Measurements from ENCODE around the gene ADAMTS17.

The ADAMTS17 gene

GRCh38 chr15:100245855-100246254, 95.9 kb downstream of the ADAMTS17 start:
- H2AFZ ChIP-seq: no peak overlapping the region
- H3K27ac ChIP-seq: no peak overlapping the region
- H3K4me1 ChIP-seq: no peaks in the 10 kb centered on the region
- no peak overlapping the region for H3K9ac ChIP-seq
- H3K4me2 ChIP-seq (ENCODE audit: low read length): no peak overlapping the region
- no peaks in the 10 kb centered on the region for H3K36me3 ChIP-seq (ENCODE audit: control insufficient read depth, insufficient read depth, low read length)
- H3K27me3 ChIP-seq (ENCODE audit: control insufficient read depth, insufficient read depth, low read length): no peaks in the 10 kb centered on the region
- no peak for TF ChIP-seq CTCF (IDR thresholded peaks at IDR 0.05)
- H3K9me3 ChIP-seq (ENCODE audit: control insufficient read depth, low read length): no peaks in the 10 kb centered on the region
- H3K79me2 ChIP-seq: no peaks in the 10 kb centered on the region
- no peak overlapping the region for H3K4me3 ChIP-seq (ENCODE audit: low read depth, low read length)

- Histone ChIP-seq H3K27ac (no peak overlapping the region), H3K4me3 (ENCODE audit: low read depth, low read length) (no peak overlapping the region), H3K9me3 (ENCODE audit: control insufficient read depth, low read length) (no peaks in the 10 kb centered on the region), H3K4me1 (no peaks in the 10 kb centered on the region), H3K79me2 (no peaks in the 10 kb centered on the region), H3K9ac (no peak overlapping the region), H2AFZ (no peak overlapping the region), H3K27me3 (ENCODE audit: control insufficient read depth, insufficient read depth, low read length) (no peaks in the 10 kb centered on the region), H3K36me3 (ENCODE audit: control insufficient read depth, insufficient read depth, low read length) (no peaks in the 10 kb centered on the region), H3K4me2 (ENCODE audit: low read length) (no peak overlapping the region)
- TF ChIP-seq CTCF (IDR thresholded peaks at IDR 0.05): no peak
Measured at GRCh38 chr15:100245487-100245820, 96.3 kb downstream of the ADAMTS17 start.

- no peaks in the 10 kb centered on the region for H3K4me1 ChIP-seq
- H3K27ac ChIP-seq: no peak overlapping the region
- no peak overlapping the region for H3K4me2 ChIP-seq (ENCODE audit: low read length)
- no peak overlapping the region for H3K4me3 ChIP-seq (ENCODE audit: low read depth, low read length)
- no peaks in the 10 kb centered on the region for H3K36me3 ChIP-seq (ENCODE audit: control insufficient read depth, insufficient read depth, low read length)
- H3K9me3 ChIP-seq (ENCODE audit: control insufficient read depth, low read length): no peaks in the 10 kb centered on the region
- no peak overlapping the region for H2AFZ ChIP-seq
- H3K27me3 ChIP-seq (ENCODE audit: control insufficient read depth, insufficient read depth, low read length): no peaks in the 10 kb centered on the region
- no peaks in the 10 kb centered on the region for H3K79me2 ChIP-seq
- TF ChIP-seq CTCF (IDR thresholded peaks at IDR 0.05): no peak
- H3K9ac ChIP-seq: no peak overlapping the region
Measured at GRCh38 chr15:100244796-100245486, 96.8 kb downstream of the ADAMTS17 start.

GRCh38 chr15:100242989-100243388, 98.8 kb downstream of the ADAMTS17 start:
- no peaks in the 10 kb centered on the region for H3K36me3 ChIP-seq (ENCODE audit: control insufficient read depth, insufficient read depth, low read length)
- H3K9me3 ChIP-seq (ENCODE audit: control insufficient read depth, low read length): no peaks in the 10 kb centered on the region
- no peak overlapping the region for H3K4me2 ChIP-seq (ENCODE audit: low read length)
- no peak for TF ChIP-seq CTCF (IDR thresholded peaks at IDR 0.05)
- H3K27me3 ChIP-seq (ENCODE audit: control insufficient read depth, insufficient read depth, low read length): no peaks in the 10 kb centered on the region
- no peak overlapping the region for H2AFZ ChIP-seq
- no peaks in the 10 kb centered on the region for H3K79me2 ChIP-seq
- H3K4me3 ChIP-seq (ENCODE audit: low read depth, low read length): no peak overlapping the region
- H3K9ac ChIP-seq: no peak overlapping the region
- H3K27ac ChIP-seq: no peak overlapping the region
- no peaks in the 10 kb centered on the region for H3K4me1 ChIP-seq
